HG03354 (cell line): ENCODE measurements around the gene FXYD2.

Experiments used
- ATAC-seq: cut with Tn5 transposase; IDR thresholded peaks from one replicate; pipeline ENCODE4 v1.9.1; 2021; ENCODE audit warnings: mild to moderate bottlenecking; ENCODE audit not compliant: unreplicated experiment, poor library complexity, severe bottlenecking

Gene FXYD2

DNA sequence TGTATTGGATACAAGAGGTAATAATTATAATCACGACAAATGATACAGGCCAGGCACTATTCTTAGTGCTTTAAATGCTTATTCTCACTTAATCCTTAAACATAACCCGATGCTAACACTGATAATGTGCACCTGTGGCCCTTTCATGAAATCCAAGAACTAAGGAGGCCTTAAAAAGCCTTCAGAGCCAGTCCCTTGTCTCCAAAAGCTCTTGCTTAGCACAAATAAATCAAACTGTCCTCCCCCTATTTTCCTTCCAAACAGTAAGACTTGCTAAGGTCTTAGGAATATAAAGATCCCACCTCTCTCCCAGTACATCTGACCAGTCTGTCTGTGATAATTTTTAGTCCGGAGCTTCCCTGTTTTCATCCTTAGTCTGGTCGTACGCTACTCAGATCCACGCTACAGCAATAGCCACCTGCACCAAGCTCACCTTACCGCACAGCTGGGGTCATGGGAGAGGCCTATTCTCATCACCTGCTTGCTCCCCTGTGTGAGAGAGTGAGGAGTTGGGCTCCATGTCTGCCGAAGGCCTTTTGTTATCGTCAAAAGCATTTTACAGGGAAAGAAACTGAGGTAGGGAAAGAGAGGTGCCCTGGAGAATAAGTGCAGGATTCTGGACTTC is 35.1 kb upstream of the FXYD2 start:
- no peak for ATAC-seq

GRCh38 chr11:117859061-117859460 is 34.5 kb upstream of the FXYD2 start:
- ATAC-seq: no peak

GRCh38 chr11:117857734-117858414 is 33.3 kb upstream of the FXYD2 start:
- ATAC-seq: no peak

GRCh38 chr11:117855912-117856651 is 31.5 kb upstream of the FXYD2 start:
- ATAC-seq: no peak

GRCh38 chr11:117855186-117855845 is 30.8 kb upstream of the FXYD2 start:
- no peak for ATAC-seq

DNA sequence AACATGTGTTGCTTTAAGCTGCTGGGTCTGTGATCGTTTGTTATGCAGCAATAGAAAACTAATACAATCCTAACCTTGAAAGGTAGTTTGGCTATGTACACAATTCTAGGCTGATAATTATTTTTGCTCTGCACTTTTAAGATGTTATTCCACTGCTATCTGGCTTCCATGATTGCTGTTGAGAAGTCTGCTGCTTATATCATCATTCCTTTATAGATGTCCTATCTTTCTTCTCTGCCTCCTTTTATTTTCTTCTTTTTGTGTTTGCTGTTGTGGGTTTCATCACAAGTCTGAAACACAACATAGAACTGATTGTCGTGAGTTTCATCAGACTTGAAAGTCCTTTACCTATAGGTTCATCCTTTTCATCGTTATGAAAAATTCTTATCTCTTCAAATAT is 27.8 kb upstream of the FXYD2 start:
- no peak for ATAC-seq

GRCh38 chr11:117851852-117852251 is 27.3 kb upstream of the FXYD2 start:
- no peak for ATAC-seq

DNA sequence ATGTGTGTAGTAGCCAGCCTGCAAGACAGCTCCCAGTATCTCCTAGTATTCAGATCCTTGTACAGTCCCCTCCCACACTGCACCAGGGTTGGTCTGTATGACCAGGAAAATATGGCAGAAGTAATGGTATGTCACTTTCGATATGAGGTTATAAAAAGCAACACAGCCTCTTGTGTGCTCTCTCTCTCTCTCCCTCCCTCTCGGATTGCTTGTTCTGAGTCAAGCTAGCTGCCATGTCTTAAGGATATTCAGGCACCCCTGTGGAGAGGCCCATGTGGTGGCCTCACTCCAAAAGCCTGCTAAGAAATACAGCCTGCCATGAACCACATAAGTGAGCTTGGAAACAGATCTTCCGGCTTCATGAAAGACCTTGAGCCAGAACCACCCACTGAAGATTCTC is 26.6 kb upstream of the FXYD2 start:
- ATAC-seq: no peak

GRCh38 chr11:117849781-117850414 is 25.4 kb upstream of the FXYD2 start:
- no peak for ATAC-seq

DNA sequence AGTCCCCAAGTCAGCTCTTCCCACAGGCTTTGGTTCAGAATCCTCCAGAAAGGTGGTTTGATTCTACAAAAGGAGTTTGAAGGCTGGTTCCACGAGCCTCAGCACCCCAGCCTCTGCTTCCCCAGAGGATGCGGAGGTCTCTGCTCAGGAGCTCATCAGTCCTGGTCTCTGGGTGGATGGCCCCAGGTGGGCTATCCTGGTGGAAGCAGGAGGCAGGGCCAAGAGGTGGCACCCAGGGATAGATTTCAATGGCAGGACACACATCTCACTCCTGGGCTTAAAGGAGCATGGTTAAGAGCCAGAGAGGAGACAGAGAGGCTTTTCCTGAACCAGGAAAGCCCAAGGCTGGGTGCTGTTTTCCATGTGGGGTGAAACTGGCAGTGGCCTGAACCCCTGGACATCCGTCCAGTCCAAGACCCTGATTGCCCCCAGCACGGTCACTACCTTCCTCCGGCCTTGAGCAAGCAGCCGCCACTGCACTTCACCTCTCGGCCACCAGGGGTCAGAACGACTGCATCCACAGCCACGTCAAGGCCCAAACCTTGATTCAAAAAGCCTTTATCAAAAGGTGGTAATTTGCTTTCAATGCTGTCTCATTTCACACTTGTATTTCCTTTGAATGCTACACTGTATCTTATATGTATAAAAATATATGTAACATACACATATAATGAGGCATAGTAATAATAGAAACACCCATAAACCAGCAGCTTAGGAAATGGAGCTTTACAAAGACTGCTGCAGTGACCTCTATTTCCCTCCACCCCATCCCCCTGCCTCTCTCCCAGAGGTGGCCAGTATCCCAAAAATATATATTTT is 19.3 kb upstream of the FXYD2 start:
- ATAC-seq: no peak

DNA sequence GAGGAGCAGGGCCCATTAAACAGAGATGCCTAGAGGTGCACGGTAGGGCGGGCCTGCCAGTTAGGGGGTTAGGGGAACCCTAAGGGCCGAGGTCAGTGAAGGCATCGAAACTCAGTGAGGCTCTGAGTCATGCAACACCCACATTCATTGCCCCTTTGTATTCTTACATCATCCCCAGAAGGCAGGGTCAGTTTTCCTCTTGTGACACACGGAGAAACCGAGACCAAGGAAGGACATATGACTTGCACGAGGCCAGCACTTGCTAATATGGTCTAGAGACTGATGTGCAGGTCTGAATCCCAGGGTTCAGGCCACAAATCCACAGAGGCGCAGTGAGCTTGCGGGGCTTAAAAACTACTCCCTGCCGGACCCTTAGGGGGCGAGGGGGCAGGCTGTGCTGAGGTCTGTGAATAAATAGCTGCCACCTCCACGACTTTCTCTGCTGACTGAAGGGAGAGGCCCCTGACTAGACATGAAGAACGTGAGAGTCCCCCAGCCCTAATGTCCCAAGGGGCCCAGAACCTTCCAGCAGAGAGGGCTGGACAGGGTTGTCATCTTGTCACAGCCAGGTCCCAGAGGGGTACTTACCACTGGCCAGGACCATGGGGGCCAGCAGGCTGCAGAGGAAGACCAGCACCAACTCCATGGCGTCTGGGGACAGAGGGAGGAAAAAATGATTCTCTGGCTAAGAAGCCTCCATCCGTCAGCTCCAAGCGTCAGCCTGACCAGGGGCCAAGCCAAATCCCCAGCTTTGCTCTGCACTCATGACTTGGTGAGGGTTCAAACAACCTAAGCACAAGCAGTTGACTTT is 17.8 kb upstream of the FXYD2 start:
- no peak for ATAC-seq

DNA sequence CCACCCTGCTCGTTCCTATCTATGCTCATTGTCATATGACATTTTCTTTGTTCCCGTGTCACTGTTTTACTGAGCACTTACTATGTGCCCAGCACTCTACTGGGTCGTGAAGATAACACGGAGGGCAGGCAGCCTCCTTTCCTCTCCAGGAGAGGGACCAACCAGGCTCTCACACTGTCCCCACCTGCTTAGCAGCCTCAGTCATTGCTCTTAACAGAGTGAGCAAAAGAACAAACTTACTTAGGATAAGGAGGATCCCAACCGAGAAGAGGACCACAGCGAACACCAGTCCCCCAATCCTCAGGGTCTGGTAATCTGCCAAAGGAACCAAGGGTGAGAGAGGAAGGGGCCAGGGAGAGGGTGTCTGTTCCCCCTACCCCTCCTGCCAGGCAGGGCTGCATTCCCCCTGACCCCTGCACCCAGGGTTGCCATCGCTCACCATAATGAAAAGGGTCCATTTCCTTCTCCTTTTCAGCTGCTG is 17.0 kb upstream of the FXYD2 start:
- ATAC-seq: no peak

GRCh38 chr11:117840881-117841550 is 16.5 kb upstream of the FXYD2 start:
- ATAC-seq: no peak

- ATAC-seq: no peak
Observed at GRCh38 chr11:117839936-117840813, 15.6 kb upstream of the FXYD2 start.

DNA sequence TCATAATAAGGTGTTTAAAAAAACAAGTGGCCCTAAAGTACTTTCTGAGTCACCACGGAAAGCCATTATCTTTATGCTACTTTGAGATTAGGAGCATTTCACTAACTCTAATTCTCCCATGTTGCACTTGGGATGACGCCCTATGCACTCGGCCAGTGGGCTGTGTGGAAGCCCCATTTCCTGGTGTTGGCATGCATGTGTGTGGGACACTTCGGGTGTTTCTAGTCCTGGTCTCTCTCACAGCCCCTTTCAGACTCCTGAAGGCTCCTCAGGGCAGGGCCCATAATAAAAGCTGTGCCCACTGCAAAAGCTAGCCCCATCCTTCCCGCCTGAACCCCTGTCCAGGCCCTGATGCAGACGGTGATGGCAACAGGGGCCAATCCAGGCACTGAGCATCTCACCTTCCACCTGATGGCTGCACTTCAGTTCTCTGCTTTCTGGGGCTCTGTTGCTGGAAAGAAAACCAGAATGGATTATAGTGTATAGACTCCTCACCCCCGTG is 14.9 kb upstream of the FXYD2 start:
- ATAC-seq: no peak

GRCh38 chr11:117838901-117839300 is 14.4 kb upstream of the FXYD2 start:
- no peak for ATAC-seq

DNA sequence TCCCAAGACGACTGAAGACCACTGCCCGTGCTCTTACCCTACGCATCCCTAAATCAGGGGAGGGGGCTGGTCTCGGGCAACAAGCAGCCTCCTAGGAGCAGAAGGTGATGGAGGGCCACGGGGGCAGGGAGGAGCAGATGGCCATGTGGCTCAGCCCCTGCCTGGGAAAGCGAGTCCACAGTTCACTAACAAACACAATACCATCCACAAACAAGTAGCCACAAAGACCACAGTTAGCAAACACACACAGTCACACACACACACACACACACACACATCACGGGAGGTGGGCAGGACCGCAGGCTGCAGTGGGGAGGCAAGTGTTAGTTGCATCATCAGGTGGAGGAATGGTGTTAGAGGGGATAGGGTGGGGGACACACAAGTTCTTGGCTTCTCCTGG is 13.2 kb upstream of the FXYD2 start:
- ATAC-seq: no peak
